K562 (cell line): Measurements from ENCODE around the gene SERPINH1. TPM values are rescaled to one million over a fixed set of nuclear protein-coding genes. Genes with fewer than 3 reads are reported as not detected.

Source experiments
- polyA plus RNA-seq, 8 experiments: library from polyadenylated mRNA; depleted of rRNA in 4 of 8; stranded (reverse) in 5 of 8; unstranded in 3 of 8; fragments of >200 nt; fragmentation: Nextera tagmentation in 2 of 8; fragmentation: Illumina TruSeq in 1 of 8; extraction: Ambion mirVana in 2 of 8; extraction: Trizol in 1 of 8; gene quantifications; 2 replicates each; pipeline versions ENCODE4 v1.2.1 to v1.2.3, GENCODE V29; 2011 to 2014; ENCODE audit warnings: inconsistent platforms in 1 of 8, missing spikeins in 1 of 8
- total RNA-seq, 7 experiments: library from RNA; depleted of rRNA in 6 of 7; stranded (reverse); fragments of >200 nt in 6 of 7; fragmentation: Illumina TruSeq in 2 of 7; extraction: Trizol in 2 of 7; gene quantifications; 2 replicates each; pipeline versions ENCODE4 v1.2.1 to v1.2.3, GENCODE V29; 2011 to 2021; ENCODE audit warnings: low replicate concordance in 1 of 7
- TF ChIP-seq, protein P1 (sequence below), 2 experiments: fragments of 450-650 bp; IDR thresholded peaks; 2 replicates each; pipeline ENCODE4 v1.6.1; 2016; ENCODE audit warnings: mild to moderate bottlenecking in 2 of 2, borderline replicate concordance in 1 of 2, low read depth in 1 of 2, moderate library complexity in 1 of 2
- TF ChIP-seq, protein P2 (sequence below), 2 experiments: fragments of 450-650 bp in 1 of 2; sonication (generic) in 1 of 2; formaldehyde crosslinking in 1 of 2; IDR thresholded peaks; 2 replicates each; pipeline versions ENCODE4 v1.7.1 to v1.9.0; 2016 to 2022; ENCODE audit warnings: inconsistent platforms in 1 of 2, mild to moderate bottlenecking in 1 of 2, missing genetic modification reagents in 1 of 2
- TF ChIP-seq, protein P3 (sequence below): fragments of 450-650 bp; formaldehyde crosslinking; IDR thresholded peaks from 2 replicates; pipeline ENCODE4 v1.4.0; 2020; ENCODE audit warnings: mild to moderate bottlenecking, moderate library complexity

The SERPINH1 gene
- total and polyA plus RNA-seq, 9 of the 15 experiments (the other 6 are each of a cell fraction or from before 2014, with no cell fraction given), result 2.8 to 106 (median 67.9) TPM

DNA sequence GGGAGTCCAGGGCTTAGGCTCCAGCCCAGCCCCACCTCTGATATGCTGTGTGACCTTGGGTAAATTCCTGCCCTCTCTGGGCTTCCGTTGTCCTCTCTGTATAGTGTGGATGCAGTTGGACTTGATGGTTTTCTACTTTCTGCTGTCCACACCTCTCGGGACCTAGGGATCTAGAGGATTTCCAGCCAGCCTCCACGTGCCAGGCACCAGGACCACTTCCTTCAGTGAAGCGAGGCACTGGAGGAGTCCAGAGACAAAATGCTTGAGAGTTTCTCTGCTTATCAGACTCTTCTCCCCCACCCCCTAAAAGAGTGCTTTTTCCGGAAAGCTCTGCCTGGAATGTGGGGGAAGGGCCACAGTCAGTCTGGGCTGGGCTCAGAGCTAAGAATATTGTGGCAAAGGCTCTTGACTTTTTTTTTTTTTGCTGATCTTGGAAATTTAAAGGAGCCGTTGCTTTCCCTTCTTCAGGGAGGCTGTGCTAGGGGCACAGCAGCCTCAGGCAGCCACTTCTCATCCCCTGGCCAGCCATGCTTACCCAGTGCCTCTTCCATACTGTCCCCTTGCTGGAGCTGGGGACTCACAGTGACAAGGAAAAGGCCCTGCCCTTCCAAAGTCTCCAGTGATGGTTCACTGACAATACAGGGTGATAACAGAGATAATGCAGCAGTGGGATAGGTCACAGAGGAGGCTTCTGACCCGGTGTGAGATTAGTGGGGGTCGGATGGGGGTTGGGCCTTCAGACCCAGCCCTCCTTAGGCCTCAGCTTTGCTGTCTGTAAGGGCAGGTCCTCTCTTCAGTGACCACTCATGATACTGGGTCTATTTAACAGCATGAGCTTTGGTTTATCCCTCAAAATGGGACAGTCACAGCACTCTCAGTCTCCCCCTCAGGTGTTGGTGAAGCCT lies 2.9 kb upstream of the SERPINH1 start (continued):
- TF ChIP-seq, protein P1, sequence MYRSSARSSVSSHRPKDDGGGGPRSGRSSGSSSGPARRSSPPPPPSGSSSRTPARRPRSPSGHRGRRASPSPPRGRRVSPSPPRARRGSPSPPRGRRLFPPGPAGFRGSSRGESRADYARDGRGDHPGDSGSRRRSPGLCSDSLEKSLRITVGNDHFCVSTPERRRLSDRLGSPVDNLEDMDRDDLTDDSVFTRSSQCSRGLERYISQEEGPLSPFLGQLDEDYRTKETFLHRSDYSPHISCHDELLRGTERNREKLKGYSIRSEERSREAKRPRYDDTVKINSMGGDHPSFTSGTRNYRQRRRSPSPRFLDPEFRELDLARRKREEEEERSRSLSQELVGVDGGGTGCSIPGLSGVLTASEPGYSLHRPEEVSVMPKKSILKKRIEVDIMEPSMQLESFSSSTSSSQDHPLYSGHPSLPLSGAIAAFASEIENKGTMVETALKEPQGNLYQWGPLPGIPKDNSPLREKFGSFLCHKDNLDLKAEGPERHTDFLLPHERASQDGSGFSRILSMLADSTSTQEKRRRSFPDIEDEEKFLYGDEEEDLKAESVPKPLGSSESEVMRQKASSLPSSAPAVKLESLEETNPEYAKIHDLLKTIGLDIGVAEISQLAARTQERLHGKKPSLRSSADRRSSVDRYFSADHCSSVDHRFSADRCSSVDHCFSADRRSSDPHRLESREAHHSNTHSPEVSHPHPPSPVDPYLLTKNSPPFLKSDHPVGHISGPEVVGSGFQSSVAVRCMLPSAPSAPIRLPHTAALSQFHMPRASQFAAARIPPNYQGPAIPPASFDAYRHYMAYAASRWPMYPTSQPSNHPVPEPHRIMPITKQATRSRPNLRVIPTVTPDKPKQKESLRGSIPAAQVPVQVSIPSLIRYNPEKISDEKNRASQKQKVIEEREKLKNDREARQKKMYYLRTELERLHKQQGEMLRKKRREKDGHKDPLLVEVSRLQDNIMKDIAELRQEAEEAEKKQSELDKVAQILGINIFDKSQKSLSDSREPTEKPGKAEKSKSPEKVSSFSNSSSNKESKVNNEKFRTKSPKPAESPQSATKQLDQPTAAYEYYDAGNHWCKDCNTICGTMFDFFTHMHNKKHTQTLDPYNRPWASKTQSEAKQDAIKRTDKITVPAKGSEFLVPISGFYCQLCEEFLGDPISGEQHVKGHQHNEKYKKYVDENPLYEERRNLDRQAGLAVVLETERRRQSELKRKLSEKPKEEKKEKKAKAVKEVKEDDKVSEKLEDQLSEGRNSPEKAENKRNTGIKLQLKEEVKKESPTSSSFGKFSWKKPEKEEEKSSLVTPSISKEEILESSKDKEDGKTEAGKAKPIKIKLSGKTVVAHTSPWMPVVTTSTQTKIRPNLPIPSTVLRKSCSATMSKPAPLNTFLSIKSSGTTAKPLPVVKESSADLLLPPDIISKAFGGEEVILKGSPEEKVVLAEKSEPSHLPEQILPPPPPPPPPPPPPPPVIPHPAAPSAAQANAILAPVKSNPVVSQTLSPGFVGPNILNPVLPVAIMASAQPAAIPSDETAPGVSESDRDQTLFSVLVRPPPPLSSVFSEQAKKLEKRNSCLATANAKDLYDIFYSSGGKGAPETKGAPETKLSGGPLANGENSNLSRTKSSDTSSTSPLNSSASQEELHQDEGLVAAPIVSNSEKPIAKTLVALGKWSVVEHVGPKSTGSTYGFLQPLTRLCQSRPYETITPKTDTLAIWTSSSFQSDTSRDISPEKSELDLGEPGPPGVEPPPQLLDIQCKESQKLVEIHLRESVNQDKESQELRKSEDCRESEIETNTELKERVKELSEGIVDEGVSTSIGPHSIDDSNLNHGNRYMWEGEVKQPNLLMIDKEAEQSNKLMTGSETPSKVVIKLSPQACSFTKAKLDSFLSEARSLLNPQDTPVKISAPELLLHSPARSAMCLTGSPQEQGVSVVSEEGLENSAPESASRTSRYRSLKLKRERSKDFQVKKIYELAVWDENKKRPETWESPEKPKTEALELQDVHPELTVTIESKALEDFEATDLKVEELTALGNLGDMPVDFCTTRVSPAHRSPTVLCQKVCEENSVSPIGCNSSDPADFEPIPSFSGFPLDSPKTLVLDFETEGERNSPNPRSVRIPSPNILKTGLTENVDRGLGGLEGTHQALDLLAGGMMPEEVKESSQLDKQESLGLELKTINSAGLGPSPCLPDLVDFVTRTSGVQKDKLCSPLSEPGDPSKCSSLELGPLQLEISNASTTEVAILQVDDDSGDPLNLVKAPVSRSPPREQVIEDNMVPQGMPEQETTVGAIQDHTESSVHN (IDR thresholded peaks at IDR 0.05; ENCODE audit: borderline replicate concordance in 1 of 2, low read depth in 1 of 2), result peak in 1 of 2 experiments; percentile 28; a peak in 1 of 4 replicates
- TF ChIP-seq, protein P2, sequence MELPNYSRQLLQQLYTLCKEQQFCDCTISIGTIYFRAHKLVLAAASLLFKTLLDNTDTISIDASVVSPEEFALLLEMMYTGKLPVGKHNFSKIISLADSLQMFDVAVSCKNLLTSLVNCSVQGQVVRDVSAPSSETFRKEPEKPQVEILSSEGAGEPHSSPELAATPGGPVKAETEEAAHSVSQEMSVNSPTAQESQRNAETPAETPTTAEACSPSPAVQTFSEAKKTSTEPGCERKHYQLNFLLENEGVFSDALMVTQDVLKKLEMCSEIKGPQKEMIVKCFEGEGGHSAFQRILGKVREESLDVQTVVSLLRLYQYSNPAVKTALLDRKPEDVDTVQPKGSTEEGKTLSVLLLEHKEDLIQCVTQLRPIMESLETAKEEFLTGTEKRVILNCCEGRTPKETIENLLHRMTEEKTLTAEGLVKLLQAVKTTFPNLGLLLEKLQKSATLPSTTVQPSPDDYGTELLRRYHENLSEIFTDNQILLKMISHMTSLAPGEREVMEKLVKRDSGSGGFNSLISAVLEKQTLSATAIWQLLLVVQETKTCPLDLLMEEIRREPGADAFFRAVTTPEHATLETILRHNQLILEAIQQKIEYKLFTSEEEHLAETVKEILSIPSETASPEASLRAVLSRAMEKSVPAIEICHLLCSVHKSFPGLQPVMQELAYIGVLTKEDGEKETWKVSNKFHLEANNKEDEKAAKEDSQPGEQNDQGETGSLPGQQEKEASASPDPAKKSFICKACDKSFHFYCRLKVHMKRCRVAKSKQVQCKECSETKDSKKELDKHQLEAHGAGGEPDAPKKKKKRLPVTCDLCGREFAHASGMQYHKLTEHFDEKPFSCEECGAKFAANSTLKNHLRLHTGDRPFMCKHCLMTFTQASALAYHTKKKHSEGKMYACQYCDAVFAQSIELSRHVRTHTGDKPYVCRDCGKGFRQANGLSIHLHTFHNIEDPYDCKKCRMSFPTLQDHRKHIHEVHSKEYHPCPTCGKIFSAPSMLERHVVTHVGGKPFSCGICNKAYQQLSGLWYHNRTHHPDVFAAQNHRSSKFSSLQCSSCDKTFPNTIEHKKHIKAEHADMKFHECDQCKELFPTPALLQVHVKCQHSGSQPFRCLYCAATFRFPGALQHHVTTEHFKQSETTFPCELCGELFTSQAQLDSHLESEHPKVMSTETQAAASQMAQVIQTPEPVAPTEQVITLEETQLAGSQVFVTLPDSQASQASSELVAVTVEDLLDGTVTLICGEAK (IDR thresholded peaks at IDR 0.05), result no peak
- TF ChIP-seq, protein P2 (CRISPR knock-in tag; IDR thresholded peaks at IDR 0.05), result no peak
- TF ChIP-seq, protein P3, sequence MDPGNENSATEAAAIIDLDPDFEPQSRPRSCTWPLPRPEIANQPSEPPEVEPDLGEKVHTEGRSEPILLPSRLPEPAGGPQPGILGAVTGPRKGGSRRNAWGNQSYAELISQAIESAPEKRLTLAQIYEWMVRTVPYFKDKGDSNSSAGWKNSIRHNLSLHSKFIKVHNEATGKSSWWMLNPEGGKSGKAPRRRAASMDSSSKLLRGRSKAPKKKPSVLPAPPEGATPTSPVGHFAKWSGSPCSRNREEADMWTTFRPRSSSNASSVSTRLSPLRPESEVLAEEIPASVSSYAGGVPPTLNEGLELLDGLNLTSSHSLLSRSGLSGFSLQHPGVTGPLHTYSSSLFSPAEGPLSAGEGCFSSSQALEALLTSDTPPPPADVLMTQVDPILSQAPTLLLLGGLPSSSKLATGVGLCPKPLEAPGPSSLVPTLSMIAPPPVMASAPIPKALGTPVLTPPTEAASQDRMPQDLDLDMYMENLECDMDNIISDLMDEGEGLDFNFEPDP, result no peak
